H1 (cell line): ENCODE measurements around the gene CIPC. TPM values are rescaled to one million over a fixed set of nuclear protein-coding genes. Genes with fewer than 3 reads are reported as not detected.

Source experiments
- CTCF ChIA-PET: fragments of 300-600 bp; sonication (Branson Sonifier 250); formaldehyde crosslinking; loops from one replicate; lab custom pipeline; 2021; ENCODE audit not compliant: partially characterized antibody; lab: Charles Lee
- POLR2A ChIA-PET: fragments of 300-600 bp; sonication (Branson Sonifier 250); formaldehyde crosslinking; loops from one replicate; lab custom pipeline; 2021; ENCODE audit warnings: inconsistent platforms; ENCODE audit not compliant: partially characterized antibody; lab: Charles Lee
- DNase-seq, 2 experiments: peaks; one replicate each; pipeline versions ENCODE4 v3.0.0 to v3.0.0-alpha.2; 2010 to 2022; ENCODE audit warnings: low spot score in 2 of 2, low read depth in 1 of 2, mixed read lengths in 1 of 2
- FAIRE-seq: peaks from 2 replicates; lab custom pipeline; 2011; peaks lifted over from hg19 to GRCh38; lab: Jason Lieb, UNC
- H2AFZ ChIP-seq: 2 replicates; pipeline ENCODE4 v1.8.1; 2012; ENCODE audit warnings: low read length, inconsistent platforms
- H2AK5ac ChIP-seq: 2 replicates; pipeline ENCODE4 v1.6.1; 2013; ENCODE audit warnings: low read depth, low read length
- H2BK120ac ChIP-seq: replicated peaks from 2 replicates; pipeline ENCODE3; 2013; ENCODE audit warnings: low read depth, low read length, inconsistent platforms
- H2BK12ac ChIP-seq: 2 replicates; pipeline ENCODE4 v1.6.1; 2013; ENCODE audit warnings: low read depth, low read length
- H2BK15ac ChIP-seq: 2 replicates; pipeline ENCODE4 v1.6.1; 2013; ENCODE audit warnings: low read length
- H2BK20ac ChIP-seq: 2 replicates; pipeline ENCODE4 v1.6.1; 2013; ENCODE audit warnings: low read length
- H2BK5ac ChIP-seq: 2 replicates; pipeline ENCODE4 v1.6.1; 2013; ENCODE audit warnings: low read depth, low read length
- H3K14ac ChIP-seq: 2 replicates; pipeline ENCODE4 v1.6.1; 2013; ENCODE audit warnings: inconsistent platforms; ENCODE audit not compliant: insufficient read length
- H3K18ac ChIP-seq: 2 replicates; pipeline ENCODE4 v1.6.1; 2013; ENCODE audit warnings: low read length; ENCODE audit errors: extremely low read depth
- H3K23ac ChIP-seq: 2 replicates; pipeline ENCODE4 v1.6.1; 2013; ENCODE audit warnings: inconsistent platforms; ENCODE audit not compliant: insufficient read length
- H3K23me2 ChIP-seq: 2 replicates; pipeline ENCODE4 v1.6.1; 2013; ENCODE audit warnings: low read depth, low read length
- H3K27ac ChIP-seq: 2 replicates; pipeline ENCODE4 v1.6.1; 2011; ENCODE audit warnings: low read depth, low read length, inconsistent platforms
- H3K27me3 ChIP-seq, 4 experiments: replicated peaks in 1 of 4; 1 replicate in 1 of 4; 2 replicates in 3 of 4; pipeline versions ENCODE4 v1.6.1 to v1.8.1; 2011 to 2013; ENCODE audit warnings: low read length in 3 of 4, mild to moderate bottlenecking in 3 of 4, inconsistent platforms in 2 of 4, mixed read lengths in 2 of 4, moderate library complexity in 1 of 4; ENCODE audit not compliant: control insufficient read depth in 3 of 4, insufficient read depth in 3 of 4; ENCODE audit errors: extremely low read depth in 1 of 4
- H3K36me3 ChIP-seq, 4 experiments: 2 replicates each; pipeline versions ENCODE4 v1.6.1 to v1.8.1; 2011 to 2013; ENCODE audit warnings: mild to moderate bottlenecking in 4 of 4, low read length in 3 of 4, moderate library complexity in 2 of 4, control low read depth in 1 of 4, inconsistent platforms in 1 of 4; ENCODE audit not compliant: insufficient read depth in 4 of 4, control insufficient read depth in 2 of 4
- H3K4ac ChIP-seq: replicated peaks from 2 replicates; pipeline ENCODE3; 2013; ENCODE audit warnings: low read length, low read depth, mixed read lengths, inconsistent platforms; ENCODE audit not compliant: insufficient read length
- H3K4me1 ChIP-seq, 4 experiments: replicated peaks in 1 of 4; 1 replicate in 1 of 4; 2 replicates in 3 of 4; pipeline versions ENCODE4 v1.6.1 to v1.8.1; 2011 to 2013; ENCODE audit warnings: low read length in 3 of 4, inconsistent platforms in 2 of 4, mixed read lengths in 1 of 4; ENCODE audit not compliant: insufficient read depth in 4 of 4, control insufficient read depth in 3 of 4
- H3K4me2 ChIP-seq, 2 experiments: 2 replicates each; pipeline versions ENCODE4 v1.6.1 to v1.8.1; 2011 to 2013; ENCODE audit warnings: low read depth in 2 of 2, low read length in 2 of 2, control low read depth in 1 of 2, inconsistent platforms in 1 of 2, mild to moderate bottlenecking in 1 of 2; ENCODE audit not compliant: insufficient read depth in 1 of 2
- H3K4me3 ChIP-seq, 4 experiments: fragments of 200-600, 300-600 bp in 1 of 4; sonication (generic), shearing (Covaris generic), sonication (Bioruptor Twin) in 1 of 4; 2 replicates each; pipeline versions ENCODE4 v1.5.1 to v1.8.1; 2011 to 2016; ENCODE audit warnings: low read length in 4 of 4, low read depth in 3 of 4, control low read depth in 2 of 4, inconsistent platforms in 2 of 4, mild to moderate bottlenecking in 2 of 4, mixed read lengths in 1 of 4, moderate library complexity in 1 of 4; ENCODE audit not compliant: insufficient read depth in 2 of 4; ENCODE audit errors: extremely low read depth in 1 of 4
- H3K56ac ChIP-seq: replicated peaks from 2 replicates; pipeline ENCODE3; 2013; ENCODE audit warnings: low read depth, mild to moderate bottlenecking, mixed read lengths, low read length, inconsistent platforms; ENCODE audit not compliant: insufficient read length
- H3K79me1 ChIP-seq: 2 replicates; pipeline ENCODE4 v1.6.1; 2013; ENCODE audit warnings: low read depth, low read length, control low read depth
- H3K79me2 ChIP-seq, 2 experiments: 2 replicates each; pipeline versions ENCODE4 v1.6.1 to v1.8.1; 2012 to 2013; ENCODE audit warnings: low read length in 2 of 2, mild to moderate bottlenecking in 2 of 2, inconsistent platforms in 1 of 2; ENCODE audit not compliant: insufficient read depth in 2 of 2, control insufficient read depth in 1 of 2
- H3K9ac ChIP-seq, 4 experiments: replicated peaks in 1 of 4; 1 replicate in 1 of 4; 2 replicates in 3 of 4; pipeline versions ENCODE4 v1.6.1 to v1.8.1; 2011 to 2013; ENCODE audit warnings: low read depth in 3 of 4, low read length in 3 of 4, control low read depth in 2 of 4, mild to moderate bottlenecking in 2 of 4, moderate library complexity in 2 of 4, inconsistent platforms in 1 of 4; ENCODE audit errors: extremely low read depth in 1 of 4
- H3K9me3 ChIP-seq, 2 experiments: 2 replicates each; pipeline versions ENCODE4 v1.6.1 to v1.8.1; 2012 to 2013; ENCODE audit warnings: mild to moderate bottlenecking in 2 of 2, moderate library complexity in 2 of 2, control low read depth in 1 of 2, inconsistent platforms in 1 of 2, low read depth in 1 of 2, low read length in 1 of 2, mixed read lengths in 1 of 2; ENCODE audit not compliant: insufficient read depth in 2 of 2
- H4K20me1 ChIP-seq, 2 experiments: replicated peaks in 1 of 2; 2 replicates each; pipeline versions ENCODE3 to v1.8.1; 2011 to 2013; ENCODE audit warnings: inconsistent platforms in 2 of 2, low read length in 2 of 2, mild to moderate bottlenecking in 1 of 2; ENCODE audit not compliant: insufficient read depth in 2 of 2, control insufficient read depth in 1 of 2
- H4K5ac ChIP-seq: 2 replicates; pipeline ENCODE4 v1.6.1; 2013; ENCODE audit warnings: low read length, low read depth, mixed read lengths, inconsistent platforms; ENCODE audit not compliant: insufficient read length
- H4K8ac ChIP-seq: 2 replicates; pipeline ENCODE4 v1.8.0; 2013; ENCODE audit warnings: mild to moderate bottlenecking, moderate library complexity, low read length, inconsistent platforms; ENCODE audit not compliant: insufficient read depth; ENCODE audit errors: extremely low read depth
- H4K91ac ChIP-seq: replicated peaks from 2 replicates; pipeline ENCODE3; 2013; ENCODE audit warnings: low read length, mixed read lengths, inconsistent platforms; ENCODE audit not compliant: insufficient read length
- MAX ChIP-seq: IDR thresholded peaks from 2 replicates; pipeline ENCODE4 v1.6.1; 2012; ENCODE audit warnings: inconsistent platforms
- RXRA ChIP-seq: IDR thresholded peaks from 2 replicates; pipeline ENCODE4 v1.6.1; 2011; ENCODE audit warnings: low read depth, mild to moderate bottlenecking, low read length, moderate library complexity; ENCODE audit not compliant: insufficient read depth
- SIN3A ChIP-seq, 2 experiments: IDR thresholded peaks in 1 of 2; conservative IDR thresholded peaks in 1 of 2; 2 replicates each; pipeline ENCODE4 v1.6.1; 2011 to 2012; ENCODE audit warnings: low read length in 2 of 2, improper control_type of control experiment in 1 of 2, low read depth in 1 of 2, mild to moderate bottlenecking in 1 of 2
- WGBS, 2 experiments: shearing (Covaris generic) in 1 of 2; methylation state at CpG; one replicate each; pipeline versions ENCODE4 v1.1.6 to v1.1.7; 2013 to 2015; ENCODE audit warnings: low lambda C conversion rate in 2 of 2, mixed read lengths in 2 of 2, inconsistent platforms in 1 of 2, low coverage in 1 of 2, missing lambda C conversion rate in 1 of 2; ENCODE audit not compliant: insufficient replicate concordance in 2 of 2, insufficient coverage in 1 of 2, insufficient read length in 1 of 2; ENCODE audit errors: extremely low coverage in 1 of 2, missing lambda C conversion rate in 1 of 2; 5-methylcytosine and 5-hydroxymethylcytosine counted together
- polyA plus RNA-seq, 7 experiments: library from polyadenylated mRNA; depleted of rRNA in 3 of 7; stranded (reverse) in 5 of 7; unstranded in 2 of 7; fragments of >200 nt in 5 of 7; fragments of 200-250 nt in 2 of 7; gene quantifications; 1 replicate in 5 of 7; 2 replicates in 1 of 7; 4 replicates in 1 of 7; pipeline versions ENCODE4 v1.2.1 to v1.2.3, GENCODE V29; 2011 to 2013; ENCODE audit warnings: missing spikeins in 2 of 7, mixed read lengths in 2 of 7
- total RNA-seq: library from RNA; stranded (reverse); fragmentation: NEBNext Ultra II Directional; extraction: Animal tissue kit (Norgen Biotek cat#: 25700); gene quantifications from 2 replicates; pipeline ENCODE4 v1.2.1, GENCODE V29; 2021

Gene CIPC
- total and polyA plus RNA-seq, 2 of the 8 experiments (the other 6 are each of a cell fraction or from before 2014, with no cell fraction given), result 13.9 to 32.7 TPM

- peak overlapping the region; percentile 16 for H3K4ac ChIP-seq
- FAIRE-seq (no peak), DNase-seq (no peak)
- peak overlapping the region; percentile 63; the same call in 1 of the 2 replicates for H4K8ac ChIP-seq
- H3K23ac ChIP-seq, result no peak overlapping the region
- peak overlapping the region; percentile 81 to 82 for H3K4me2 ChIP-seq
- H2AFZ ChIP-seq, result no peak overlapping the region
- H3K79me2 ChIP-seq, result peaks cover 4 to 47% of the 10 kb centered on the region in 2 experiments; a peak in 3 of 4 replicates
- H4K91ac ChIP-seq, result peak overlapping the region; percentile 13
- H2AK5ac ChIP-seq, result no peak overlapping the region
- TF ChIP-seq RXRA, result no peak
- peak; percentile 23; the same call in 1 of the 2 replicates for TF ChIP-seq MAX
- 0 out of 4 replicates have a peak, but pooled peaks of 1 of the 2 experiments have one; percentile 35 for TF ChIP-seq SIN3A (conservative IDR thresholded peaks at IDR 0.05 in 1 of 2, IDR thresholded peaks at IDR 0.05 in 1 of 2; ENCODE audit: low read depth in 1 of 2, low read length in 2 of 2)
- H3K56ac ChIP-seq, result no peak overlapping the region
- ChIA-PET POLR2A (interaction anchor here (0.8 to 1.7 kb wide), 3 partner anchors 10 to 27 kb away, joined by 3 to 5 read pairs (median 4); no protein-coding TSS in a partner anchor), CTCF (interaction anchor here (1.5 to 56.8 kb wide), 11 partner anchors 12 to 225 kb away, joined by 4 to 1490 read pairs (median 17); partner anchors contain the start of gene ZDHHC22)
- no peak overlapping the region for H2BK12ac ChIP-seq
- peak overlapping the region; percentile 87 to 96 (median 88) for H3K4me3 ChIP-seq
- H4K20me1 ChIP-seq, result no peaks in the 10 kb centered on the region
- no peaks in the 10 kb centered on the region for H3K36me3 ChIP-seq
- peak overlapping the region; percentile 18 for H4K5ac ChIP-seq
- H3K9me3 ChIP-seq, result 0 out of 4 replicates have a peak, but pooled peaks cover under 1 to 2% of the 10 kb centered on the region in 2 experiments
- H3K23me2 ChIP-seq, result peaks cover 14% of the 10 kb centered on the region; the same call in 1 of the 2 replicates
- H3K18ac ChIP-seq, result peak overlapping the region; percentile 2; the same call in 1 of the 2 replicates
- H2BK20ac ChIP-seq, result no peak overlapping the region
- no peak overlapping the region for H3K14ac ChIP-seq
- no peak overlapping the region for H2BK120ac ChIP-seq
- H3K27ac ChIP-seq, result peak overlapping the region; percentile 49; the same call in 1 of the 2 replicates
- H2BK15ac ChIP-seq, result no peak overlapping the region
- WGBS, 2 experiments, result 15% methylated on average over 20 of the region's 20 CpGs; no CpG with 5 or more reads in 1 of the 2 experiments
- peak overlapping the region; percentile 86 for H2BK5ac ChIP-seq
- H3K4me1 ChIP-seq, result peaks cover 0 to 8% (median 4%) of the 10 kb centered on the region in 4 experiments; a peak in 4 of 7 replicates
- H3K79me1 ChIP-seq, result no peaks in the 10 kb centered on the region
- peak overlapping the region; percentile 73 to 89 (median 82) for H3K9ac ChIP-seq
- H3K27me3 ChIP-seq, result no peaks in the 10 kb centered on the region
Observed at GRCh38 chr14:77097006-77097699, 905 bp upstream of the CIPC start.
